Measurements from ENCODE around the gene STEAP2. TPM values are rescaled to one million over a fixed set of nuclear protein-coding genes. Genes with fewer than 3 reads are reported as not detected.

Gene STEAP2
- total RNA-seq, 2 donors from 2014 or later, result 22.2 to 26.7 TPM

- H3K9me3 ChIP-seq, result no peaks in the 10 kb centered on the region
- peak overlapping the region; percentile 70 to 72 for H3K4me3 ChIP-seq
- no peak for DNase-seq (ENCODE audit: low spot score)
- H3K4me1 ChIP-seq, result peaks cover 0 to 16% of the 10 kb centered on the region in 2 donors
- no peak for TF ChIP-seq CTCF (IDR thresholded peaks at IDR 0.05)
- peak overlapping the region; percentile 84 to 93 for H3K27ac ChIP-seq
- H3K36me3 ChIP-seq, result no peaks in the 10 kb centered on the region
- no peaks in the 10 kb centered on the region for H3K27me3 ChIP-seq
Measured at GRCh38 chr7:90210981-90211380, 559 bp upstream of the STEAP2 start.

DNA sequence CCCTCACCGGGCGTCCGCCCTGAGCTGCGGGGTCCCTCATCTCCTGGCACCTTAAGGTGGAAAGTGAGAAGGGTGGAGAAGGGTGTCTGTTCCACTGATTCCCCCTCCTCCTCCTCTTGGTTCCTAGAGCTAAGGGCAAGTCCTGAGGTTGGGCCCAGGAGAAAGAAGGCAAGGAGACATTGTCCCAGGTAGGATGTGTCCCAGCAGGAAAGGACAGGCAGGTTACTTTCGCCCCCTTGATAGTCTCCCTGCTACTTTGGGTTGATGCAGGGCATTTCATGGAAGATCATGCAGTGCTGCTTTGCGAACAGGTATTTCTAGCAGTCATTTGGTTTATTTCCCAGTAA, 582 bp downstream of the STEAP2 start:
- Histone ChIP-seq H3K27me3 (no peaks in the 10 kb centered on the region), H3K4me3 (peak overlapping the region; percentile 70 to 72), H3K4me1 (peaks cover 0 to 16% of the 10 kb centered on the region in 2 donors), H3K27ac (peak overlapping the region; percentile 84 to 93), H3K9me3 (no peaks in the 10 kb centered on the region), H3K36me3 (no peaks in the 10 kb centered on the region)
- no peak for TF ChIP-seq CTCF (IDR thresholded peaks at IDR 0.05)
- DNase-seq (ENCODE audit: low spot score), result no peak

DNA sequence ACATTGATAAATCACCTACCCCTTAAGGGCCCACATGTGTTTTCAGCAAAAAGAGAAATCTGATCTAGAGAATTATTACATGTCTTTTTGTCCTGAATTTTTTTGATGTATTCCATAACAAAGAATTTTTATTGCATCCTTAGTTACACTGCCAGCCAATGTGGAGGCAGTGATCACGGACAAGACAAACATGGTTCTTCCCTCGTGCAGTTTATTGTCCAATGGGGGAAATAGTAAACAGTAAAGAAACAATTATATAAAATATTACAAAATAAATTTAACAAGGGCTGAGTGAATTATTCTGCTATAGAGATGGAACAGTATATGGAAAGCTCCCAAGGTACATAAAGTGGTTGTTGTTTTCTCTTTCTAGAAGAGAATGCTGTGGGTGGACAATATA, 2.0 kb downstream of the STEAP2 start:
- H3K36me3 ChIP-seq, result no peaks in the 10 kb centered on the region
- no peak overlapping the region for H3K4me3 ChIP-seq
- H3K27me3 ChIP-seq, result no peaks in the 10 kb centered on the region
- H3K9me3 ChIP-seq, result no peaks in the 10 kb centered on the region
- TF ChIP-seq CTCF (IDR thresholded peaks at IDR 0.05), result no peak
- H3K27ac ChIP-seq, result peak overlapping the region in 1 of 2 donors; percentile 93
- H3K4me1 ChIP-seq, result peaks cover 0 to 16% of the 10 kb centered on the region in 2 donors
- DNase-seq (ENCODE audit: low spot score), result no peak

DNA sequence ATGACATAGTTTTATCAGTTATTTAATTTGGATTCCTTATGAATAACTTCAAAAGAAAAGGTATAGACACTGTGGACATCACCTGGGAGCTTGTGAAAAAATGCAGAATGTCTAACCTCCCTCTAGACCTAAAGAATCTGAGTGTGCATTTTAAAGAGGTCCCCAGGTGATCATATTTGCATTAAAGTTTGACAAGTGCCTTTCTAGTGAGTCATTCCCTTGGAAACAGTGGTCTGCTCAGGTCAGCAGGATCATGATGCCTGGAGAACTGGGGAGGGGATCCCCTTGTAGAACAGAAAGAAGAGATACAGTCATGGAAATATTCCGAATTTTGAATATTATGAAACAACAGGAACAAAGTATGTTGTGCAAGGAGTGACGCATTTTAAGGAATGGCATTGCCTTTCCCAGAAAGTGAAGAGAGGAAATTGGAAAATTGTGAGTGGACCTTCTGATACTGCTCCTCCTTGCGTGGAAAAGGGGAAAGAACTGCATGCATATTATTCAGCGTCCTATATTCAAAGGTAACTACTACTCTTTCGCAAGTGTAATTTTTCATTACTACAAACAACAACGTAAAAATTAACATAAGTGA, 4.6 kb downstream of the STEAP2 start:
- Histone ChIP-seq H3K36me3 (no peaks in the 10 kb centered on the region), H3K27ac (no peak overlapping the region), H3K4me3 (no peak overlapping the region), H3K4me1 (peaks cover 0 to 11% of the 10 kb centered on the region in 2 donors), H3K27me3 (no peaks in the 10 kb centered on the region), H3K9me3 (no peaks in the 10 kb centered on the region)
- TF ChIP-seq CTCF (IDR thresholded peaks at IDR 0.05), result no peak
- no peak for DNase-seq (ENCODE audit: low spot score)

DNA sequence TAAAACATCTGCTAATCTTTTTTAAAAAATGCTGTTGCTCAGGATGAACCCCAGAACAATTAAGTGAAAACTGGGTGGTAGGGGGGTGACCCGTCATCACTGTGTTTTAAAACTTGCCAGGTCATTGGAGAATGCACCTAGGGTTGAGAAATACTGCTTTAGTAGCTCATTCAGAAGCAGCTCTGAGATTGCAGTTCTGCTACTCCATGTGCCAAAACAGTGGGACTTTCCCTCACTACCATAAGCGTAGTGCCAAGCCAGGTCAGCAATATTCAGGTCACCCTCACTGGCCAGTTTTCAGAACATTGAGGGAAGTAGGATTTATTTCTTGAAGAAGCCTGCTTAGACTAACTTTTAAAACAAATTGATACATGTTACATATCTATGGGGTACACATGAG, 5.2 kb downstream of the STEAP2 start:
- no peak for TF ChIP-seq CTCF (IDR thresholded peaks at IDR 0.05)
- Histone ChIP-seq H3K4me3 (no peak overlapping the region), H3K27me3 (no peaks in the 10 kb centered on the region), H3K4me1 (peaks cover 0 to 10% of the 10 kb centered on the region in 2 donors), H3K27ac (no peak overlapping the region), H3K36me3 (no peaks in the 10 kb centered on the region), H3K9me3 (no peaks in the 10 kb centered on the region)
- DNase-seq (ENCODE audit: low spot score), result no peak

GRCh38 chr7:90222390-90222789, 10.8 kb downstream of the STEAP2 start:
- no peaks in the 10 kb centered on the region for H3K27me3 ChIP-seq
- peaks cover 0 to 6% of the 10 kb centered on the region in 2 donors for H3K4me1 ChIP-seq
- H3K9me3 ChIP-seq, result no peaks in the 10 kb centered on the region
- peak overlapping the region in 1 of 2 donors; percentile 26 for H3K27ac ChIP-seq
- peaks cover 9% of the 10 kb centered on the region for H3K36me3 ChIP-seq
- no peak for DNase-seq (ENCODE audit: low spot score)
- no peak for TF ChIP-seq CTCF (IDR thresholded peaks at IDR 0.05)
- H3K4me3 ChIP-seq, result no peak overlapping the region
